Glomerular visceral epithelial cell (primary cell): Measurements from ENCODE around the gene SOX6.

Source experiments
- DNase-seq: peaks from one replicate; pipeline ENCODE4 v3.0.0-alpha.2; 2016; ENCODE audit errors: extremely low spot score

SOX6 gene

DNA sequence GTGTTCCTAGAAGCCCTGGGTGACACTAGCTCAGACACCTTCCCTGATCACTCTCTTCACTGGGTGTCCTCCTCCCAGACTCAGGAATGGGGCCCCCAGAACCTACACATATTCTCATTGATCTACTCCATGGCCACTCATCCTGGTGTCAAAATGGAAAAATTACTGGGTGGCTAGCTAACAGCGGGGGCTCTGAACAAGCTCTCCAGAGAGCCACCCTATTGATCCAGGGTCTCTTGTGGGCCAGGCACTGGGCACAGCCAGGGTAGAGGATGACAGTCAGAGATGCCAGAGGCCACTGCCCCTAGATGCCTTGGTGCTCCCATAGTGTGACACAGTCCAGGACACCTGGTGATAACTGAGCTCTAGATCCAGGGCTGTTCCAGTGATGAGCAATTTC, 393.1 kb downstream of the SOX6 start:
- DNase-seq, result no peak

DNA sequence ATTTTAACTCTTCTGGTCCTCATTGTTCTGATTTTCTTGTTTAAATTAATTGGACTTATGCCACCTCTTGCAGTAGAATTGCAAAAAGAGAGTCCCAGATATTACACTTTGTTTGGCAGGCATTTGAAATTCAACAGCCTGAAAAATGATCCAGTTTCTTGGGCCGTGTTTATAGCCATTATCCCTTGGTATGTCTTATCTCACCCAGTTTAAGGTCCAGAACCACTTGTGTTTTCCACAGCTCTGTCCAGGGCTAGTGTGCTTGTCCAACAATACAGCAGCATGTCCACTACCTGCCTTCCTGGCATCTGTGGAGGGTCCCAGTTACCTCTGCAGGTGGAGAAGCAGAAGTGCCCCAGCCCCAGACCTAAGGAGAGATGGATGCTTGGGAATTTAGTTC, 397.4 kb downstream of the SOX6 start:
- DNase-seq, result no peak

DNA sequence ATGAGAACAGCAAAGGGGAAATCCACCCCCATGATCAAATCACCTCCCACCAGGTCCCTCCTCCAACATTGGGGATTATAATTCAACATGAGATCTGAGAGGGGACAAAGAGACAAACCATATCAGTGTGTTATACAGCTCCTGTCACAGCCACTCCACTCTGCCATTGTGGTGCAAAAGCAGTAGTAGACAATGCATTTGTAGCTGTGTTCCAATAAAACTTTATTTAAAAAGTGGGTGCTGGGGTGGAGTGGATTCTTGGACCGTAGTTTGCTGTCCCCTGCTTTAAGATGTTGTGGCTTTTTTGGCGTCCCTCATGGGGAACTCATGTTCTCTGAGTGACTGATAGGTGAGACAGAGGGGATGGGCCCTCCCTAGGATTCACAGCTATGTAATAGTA, 399.1 kb downstream of the SOX6 start:
- no peak for DNase-seq

DNA sequence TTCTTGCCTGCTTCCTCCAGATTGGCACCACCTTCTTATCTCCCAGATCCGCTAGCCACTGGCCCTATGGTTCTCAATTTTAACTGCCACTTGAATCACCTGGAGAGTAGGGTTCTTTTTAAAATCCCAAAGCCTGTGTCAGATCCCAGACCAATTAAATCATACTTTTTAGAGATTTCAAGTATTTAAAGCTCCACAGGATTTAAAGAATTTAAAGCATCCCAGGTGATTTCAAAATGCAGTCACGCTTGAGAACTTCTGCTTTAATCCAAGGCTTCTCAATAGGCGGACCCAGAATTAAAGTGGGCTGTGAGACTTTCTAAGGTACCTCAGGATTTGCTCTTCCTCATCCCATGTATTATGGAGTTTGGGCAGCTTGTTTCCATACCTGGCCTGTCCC, 400.0 kb downstream of the SOX6 start:
- DNase-seq, result no peak

DNA sequence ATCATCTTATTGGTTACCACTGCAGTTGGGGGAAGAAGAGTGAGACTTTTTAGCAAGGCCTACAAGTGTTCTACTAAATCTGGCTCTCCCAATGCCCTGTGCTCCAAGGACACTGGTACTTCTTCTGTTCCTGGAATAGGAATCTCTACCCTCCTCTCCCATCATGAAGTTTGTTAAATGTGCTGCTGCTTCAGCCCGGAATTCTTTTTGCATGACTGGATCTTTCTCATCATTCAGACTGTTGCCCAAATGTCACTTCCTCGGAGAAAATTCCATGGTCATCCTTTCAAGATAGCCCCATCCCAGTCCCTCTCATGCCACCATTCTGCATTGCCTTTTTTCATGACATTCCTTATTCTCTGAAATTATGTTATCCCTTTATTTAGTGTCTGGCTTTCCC, 400.8 kb downstream of the SOX6 start:
- no peak for DNase-seq

DNA sequence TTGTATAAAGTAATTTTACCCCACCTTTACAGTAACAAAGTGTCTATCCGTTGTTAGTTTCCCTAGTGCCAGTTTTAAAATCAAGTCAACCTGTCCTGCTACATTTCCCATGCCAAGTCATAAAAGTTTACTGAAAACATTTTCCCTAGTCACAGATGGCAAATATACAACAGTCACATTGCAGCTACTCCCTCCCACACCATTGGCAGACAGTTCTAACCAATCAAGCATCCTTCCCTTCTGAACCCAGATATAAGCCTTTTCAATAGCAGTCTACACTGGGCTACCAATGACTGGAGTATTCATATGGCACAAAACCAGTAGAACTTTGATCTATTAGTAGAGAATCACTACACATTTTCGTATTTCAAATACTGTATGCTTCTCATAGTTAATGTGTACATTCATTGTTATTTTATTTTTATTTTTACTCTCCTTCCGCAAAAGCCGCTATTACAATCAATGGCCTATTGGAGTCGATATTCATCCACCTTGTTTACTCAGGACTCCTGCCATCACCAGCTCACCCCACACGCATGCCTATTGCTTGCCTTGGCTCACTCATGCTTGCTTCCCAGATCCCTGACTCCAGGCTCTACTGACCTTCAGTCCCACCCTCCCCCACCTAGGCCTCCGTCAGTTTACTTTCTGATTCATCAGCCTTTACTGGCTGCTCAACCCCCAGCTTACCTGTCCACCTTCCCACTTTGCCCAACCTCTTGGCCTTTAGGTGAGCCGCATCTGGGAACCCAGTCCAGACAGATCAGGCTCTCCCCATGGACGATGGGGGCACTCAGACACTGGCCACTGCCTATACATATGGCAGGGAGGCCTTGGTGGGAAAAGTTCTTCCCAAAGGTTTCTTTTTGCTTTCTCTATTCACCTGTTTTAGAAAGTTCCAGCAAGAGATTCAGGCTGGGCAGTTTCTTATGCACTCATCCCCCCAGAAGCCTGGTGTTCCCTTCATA, 408.4 kb downstream of the SOX6 start:
- no peak for DNase-seq

DNA sequence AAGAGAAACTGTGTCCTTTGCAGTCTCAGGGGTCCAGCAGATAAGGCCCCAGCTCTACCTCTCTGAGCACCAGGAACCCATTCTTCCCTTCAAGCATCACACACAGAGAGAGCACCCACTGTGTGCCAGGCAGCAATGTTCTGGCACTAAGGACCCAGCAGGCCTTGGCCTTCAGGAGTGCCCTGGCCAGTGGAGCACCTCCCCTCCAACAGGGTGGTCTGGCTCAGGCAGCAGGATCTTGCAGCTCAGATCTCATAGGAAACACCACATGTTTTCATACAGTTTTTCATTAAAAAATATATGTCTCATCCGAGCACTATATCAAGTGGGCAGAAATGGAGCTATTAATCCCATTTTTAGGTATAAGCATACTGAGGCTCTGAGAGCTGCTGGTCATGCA, 410.6 kb downstream of the SOX6 start:
- no peak for DNase-seq

DNA sequence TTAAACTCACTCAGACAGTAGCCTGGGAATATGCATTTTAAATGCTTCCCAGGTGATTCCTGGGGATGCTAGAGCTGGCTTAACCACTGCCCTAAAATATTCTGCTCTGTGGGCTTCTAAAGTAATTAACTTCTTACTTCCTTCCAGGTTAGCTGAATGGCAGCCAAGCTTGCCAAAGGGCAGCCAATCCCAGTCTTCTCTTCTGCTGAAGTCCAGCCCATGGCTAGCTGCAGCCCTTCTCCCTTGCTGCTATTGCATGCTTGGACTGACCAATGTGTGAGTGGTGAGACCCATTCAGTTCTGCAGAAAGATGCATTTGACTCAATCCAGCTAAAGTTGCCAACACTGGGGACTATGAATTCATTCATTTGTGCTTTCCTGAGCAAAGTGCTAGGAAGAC, 411.9 kb downstream of the SOX6 start:
- no peak for DNase-seq

DNA sequence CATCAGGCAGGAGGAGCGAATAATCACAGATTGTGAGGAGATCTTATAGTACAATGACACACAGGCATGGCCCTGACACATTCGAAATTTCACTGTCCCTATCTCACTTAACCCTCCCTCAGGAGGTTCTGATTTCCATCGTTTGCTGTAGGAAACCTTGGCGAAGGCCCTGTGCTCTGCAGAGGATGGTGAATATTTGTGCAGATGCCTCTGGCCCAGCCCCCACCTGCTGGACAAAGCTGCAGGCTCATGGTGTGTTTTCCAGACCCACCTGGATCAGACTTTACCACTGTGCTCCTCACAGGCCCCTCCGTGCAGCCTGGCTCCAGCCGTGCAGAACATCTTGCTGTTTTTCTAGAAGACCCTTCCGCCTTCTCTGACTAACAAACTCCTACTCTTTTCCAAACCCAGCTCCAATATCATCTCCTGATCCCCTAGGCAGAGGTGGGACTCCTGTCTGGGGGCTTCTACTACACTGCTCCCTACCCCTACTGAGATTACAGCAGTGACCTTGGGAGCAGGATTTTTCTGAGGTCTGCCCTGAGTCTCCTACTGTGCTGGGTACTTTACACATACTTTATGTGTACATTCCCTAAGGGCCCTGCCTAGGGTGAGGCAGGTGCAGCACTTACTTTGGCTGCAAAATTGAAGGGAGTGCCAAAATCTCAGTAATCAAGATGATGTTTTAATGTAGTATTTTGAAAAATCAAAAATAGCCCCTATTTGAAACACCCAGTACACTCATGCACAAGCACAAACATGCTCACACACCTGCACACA, 412.7 kb downstream of the SOX6 start:
- DNase-seq, result no peak

DNA sequence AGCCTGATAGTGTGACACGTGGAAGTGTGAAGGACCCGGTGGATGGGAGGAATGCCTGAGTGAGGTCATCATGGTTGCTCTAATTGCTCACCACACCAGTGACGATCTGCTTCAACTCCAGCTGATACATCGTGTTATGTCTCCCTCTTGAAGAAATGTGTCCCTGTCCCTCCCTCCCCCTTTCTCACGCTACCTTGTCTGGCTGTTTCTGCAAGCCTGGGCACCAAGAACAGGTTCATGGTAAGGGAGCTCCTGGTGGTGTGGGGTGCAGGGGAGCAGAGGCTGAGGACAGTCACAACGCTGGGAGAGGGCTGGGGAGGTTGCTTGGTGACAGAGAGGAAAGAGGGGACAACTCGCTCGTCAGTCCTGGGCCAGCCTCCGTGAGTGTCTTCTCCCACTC, 413.4 kb downstream of the SOX6 start:
- no peak for DNase-seq

DNA sequence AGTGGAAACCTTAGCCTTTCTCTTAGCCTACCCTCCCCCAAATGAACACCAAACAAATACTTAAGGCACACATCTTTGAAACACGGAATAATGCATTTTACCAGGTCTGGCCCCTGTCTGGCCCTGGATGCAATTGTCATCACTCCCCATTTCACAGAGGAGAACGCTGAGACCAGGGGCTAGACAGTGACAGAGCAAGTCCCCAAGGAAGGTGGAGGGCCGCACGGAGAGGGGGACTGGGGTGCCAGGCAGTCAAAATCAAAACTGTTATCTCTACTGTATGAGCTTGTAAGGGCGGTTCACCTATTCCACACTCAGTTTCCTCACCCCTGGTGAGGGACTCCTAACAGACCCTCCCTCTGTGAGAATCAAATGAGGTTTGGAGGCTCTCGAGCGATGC, 414.2 kb downstream of the SOX6 start:
- no peak for DNase-seq

DNA sequence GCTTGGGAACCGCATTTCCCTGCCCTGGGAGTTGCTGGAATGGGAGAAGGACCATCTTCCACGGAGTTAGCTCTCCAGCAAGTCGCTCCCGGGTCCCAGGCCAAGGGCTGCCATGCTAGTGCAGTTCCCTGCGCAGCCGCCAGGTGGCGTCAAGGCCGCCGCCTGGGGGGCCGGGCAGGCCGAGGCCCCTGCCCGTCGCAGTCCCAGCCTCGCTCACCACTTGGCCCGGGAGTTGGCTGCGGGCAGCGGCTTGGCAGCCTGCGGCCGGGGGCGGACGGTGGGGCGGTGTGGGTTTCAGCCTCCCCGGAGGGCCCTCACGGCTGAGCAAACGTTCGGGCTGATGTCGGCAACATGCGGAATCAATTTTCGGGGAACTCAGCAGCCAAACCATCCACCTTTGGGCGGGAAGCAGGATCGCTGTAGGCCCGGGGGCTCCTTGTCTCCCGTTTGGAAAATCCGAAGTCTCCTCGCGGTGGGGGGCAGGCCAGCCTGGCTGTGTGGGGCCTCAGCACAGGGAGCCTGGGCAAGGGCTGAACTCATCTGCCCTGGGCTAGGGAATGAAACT, 415.1 kb downstream of the SOX6 start:
- no peak for DNase-seq

DNA sequence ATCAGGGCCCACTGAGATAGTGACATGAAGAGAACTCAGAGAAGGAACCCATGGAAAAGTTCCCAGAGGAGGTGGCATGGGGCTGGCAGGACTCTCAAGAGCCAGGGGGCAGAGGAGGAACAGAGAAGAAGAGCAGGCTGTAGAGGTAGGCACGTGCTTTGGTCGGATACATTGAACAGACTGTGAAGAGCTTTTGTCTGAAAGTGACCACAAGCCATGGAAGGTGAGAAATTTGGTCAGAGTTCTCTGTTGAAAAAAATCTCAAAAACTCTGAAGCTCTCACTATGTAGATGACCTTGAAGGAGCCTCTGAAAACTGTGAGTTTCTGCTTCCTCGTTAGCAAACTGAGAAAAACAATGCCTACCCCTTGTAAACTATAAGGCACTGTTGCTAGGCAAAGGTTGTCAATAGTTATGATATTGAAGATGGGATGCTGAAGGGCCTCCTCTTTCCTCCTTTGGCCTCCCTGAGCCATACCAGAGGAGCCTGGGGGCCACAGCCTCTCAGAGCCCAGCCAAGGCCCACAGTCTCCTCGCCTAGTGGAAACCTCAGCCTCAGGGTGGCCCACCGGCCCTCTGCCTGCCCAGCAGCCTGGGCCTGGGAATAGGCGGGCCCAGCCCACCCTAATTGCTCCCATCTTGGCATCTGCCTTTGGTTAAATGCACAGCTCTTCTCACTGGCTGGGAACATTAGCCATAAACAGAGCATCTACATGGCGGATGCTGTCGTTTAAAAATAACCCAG, 415.7 kb downstream of the SOX6 start:
- DNase-seq, result no peak

DNA sequence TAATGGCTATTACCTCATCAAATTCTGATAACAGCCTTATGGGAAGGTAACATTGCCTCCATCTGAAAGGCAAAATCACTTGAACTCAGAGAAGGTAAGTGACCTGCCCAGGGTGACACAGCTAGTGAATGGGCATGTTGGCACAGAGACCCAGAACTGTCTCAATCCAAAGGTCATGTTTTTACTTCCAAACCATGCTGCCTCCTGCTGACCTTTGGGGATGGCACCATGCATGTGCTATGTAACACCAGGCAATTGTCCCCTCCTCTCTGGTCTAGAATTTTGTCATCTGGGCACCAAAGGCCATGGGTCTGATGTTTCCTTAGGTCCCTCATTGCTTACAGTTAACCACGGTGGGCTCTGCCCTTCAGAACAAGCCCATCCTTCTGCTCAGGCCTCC, 417.4 kb downstream of the SOX6 start:
- no peak for DNase-seq

DNA sequence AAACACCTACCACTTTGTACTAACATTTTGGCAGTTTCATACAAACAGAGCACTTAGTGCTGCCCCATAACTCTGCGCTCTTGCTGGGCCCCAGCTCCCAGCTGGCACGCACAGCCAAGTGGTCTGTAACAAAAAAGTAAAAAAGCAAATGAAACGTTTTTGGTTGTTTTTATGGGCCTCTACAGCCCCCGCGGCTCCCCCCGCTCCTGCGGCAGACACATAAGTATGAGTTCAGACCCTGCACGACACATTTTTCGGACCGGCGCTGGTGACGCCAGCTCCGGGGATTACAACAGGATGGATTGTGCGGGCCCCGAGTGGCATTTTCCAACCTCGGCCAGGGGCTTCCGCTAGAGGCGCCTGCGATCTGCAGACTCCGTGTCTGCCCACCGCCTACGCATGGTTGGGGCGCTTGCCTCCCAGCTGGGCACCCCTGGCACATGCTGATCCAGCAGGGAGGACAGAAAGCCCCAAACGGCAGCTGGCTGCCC, 418.2 kb downstream of the SOX6 start:
- DNase-seq, result no peak

DNA sequence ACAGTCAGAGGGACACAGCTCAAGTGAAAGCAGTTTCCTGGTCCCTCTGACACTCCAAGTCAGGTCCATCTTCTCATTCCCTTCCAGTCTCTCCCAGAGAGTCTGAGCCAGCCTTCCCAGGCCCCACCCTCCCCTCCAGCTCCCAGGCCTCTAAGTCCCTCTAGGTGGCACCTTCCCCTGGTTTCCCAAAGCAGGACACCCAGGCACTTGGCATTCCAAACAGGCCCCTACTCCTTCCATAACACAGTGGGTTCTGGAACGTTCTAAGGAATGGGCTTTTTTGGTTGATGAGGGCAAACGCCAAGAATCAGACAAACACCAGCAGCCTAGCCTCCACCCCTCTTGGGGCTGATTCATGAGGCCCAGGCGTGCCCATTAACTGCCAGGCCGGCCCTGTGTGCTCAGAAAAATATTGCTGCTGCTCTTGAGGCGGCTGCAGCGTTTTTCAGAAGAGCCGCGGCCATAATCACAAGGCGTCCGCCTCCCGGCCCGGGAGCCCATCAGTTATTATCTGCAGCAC, 418.7 kb downstream of the SOX6 start:
- no peak for DNase-seq

DNA sequence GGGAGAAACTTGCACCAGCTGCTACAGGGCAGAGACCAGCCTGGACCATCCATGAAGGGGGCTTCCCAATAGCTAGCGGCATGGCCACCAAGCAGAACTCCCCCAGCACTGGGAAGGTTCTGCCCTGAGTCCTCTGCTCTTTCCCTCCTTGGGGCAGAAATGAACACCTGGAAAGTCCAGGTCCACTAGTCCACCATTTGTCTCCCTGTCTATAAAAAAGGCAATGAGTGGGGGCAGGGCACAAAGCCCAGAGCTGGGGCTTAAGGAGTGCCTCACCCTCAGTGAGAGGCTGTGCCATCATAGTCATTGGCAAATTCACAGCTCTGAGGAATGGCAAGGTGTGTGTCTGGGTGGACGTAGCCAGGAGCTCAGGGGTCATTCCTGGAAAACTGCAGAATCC, 420.3 kb downstream of the SOX6 start:
- no peak for DNase-seq

DNA sequence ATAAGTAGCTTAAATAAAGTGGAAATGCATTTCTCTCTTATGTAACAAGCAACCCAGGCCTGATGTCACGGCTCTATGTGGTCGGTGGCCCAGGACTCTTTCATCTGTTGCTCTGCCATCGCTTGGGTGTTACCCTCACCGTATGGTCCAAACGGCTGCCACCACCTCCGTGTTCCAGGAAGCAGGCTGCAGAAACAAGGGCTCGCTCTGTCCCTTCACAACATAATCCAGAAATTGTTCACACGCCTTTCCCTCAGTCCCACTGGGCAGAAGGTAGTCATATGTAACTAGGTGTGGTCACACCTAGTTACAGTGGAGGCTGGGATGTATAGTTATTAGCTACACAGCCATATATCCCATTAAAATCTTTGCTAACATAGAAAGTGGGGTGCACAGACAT, 421.0 kb downstream of the SOX6 start:
- DNase-seq, result no peak

DNA sequence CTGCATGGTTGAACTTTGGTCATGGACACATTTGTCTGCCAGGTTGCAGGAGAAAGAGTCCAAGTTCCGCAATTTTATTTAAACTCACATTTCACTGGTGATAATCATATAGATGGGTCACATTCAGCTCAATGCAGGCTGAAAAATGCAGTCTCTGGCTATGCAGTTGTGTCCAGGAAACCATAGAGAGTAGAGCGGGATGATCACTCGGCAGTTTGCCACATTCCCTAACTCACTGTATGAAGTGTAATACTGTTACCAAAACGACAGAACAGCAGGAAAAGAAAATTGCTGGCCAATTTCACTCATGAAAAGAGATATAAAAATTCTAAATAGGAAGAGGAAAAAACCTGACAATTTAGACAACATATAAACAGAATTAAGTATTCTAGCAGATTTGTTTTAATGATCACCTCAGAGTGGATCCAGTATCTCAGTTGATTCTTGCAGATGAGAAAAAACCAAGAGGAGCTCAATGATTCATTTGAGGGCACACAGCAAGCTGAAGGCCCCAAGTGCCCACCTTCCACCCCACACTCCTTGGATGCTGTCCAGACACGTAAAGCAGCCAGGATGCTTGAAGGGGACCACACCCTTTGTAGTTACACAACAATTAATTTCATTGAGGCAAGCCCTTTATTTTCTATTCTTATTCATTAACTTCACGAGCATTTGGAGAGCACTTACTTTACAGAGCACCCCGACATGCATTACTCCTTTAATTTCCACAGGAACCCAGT, 422.3 kb downstream of the SOX6 start:
- DNase-seq, result no peak

DNA sequence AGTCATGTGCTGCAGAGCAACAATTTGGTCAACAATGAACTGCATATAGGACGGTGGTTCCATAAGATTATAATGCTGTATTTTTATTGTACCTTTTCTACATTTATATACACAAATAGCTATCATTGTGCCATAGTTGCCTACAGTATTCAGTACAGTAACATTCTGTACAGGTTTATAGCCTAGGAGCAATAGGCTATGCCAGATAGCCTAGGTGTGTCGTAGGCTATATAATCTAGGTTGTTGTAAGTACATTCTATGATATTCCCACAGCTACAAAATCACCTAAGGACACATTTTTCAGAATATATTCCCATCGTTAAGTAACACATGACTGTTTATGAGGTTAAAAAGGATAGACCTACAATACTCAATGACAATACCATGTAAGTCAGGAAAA, 423.9 kb downstream of the SOX6 start:
- no peak for DNase-seq

DNA sequence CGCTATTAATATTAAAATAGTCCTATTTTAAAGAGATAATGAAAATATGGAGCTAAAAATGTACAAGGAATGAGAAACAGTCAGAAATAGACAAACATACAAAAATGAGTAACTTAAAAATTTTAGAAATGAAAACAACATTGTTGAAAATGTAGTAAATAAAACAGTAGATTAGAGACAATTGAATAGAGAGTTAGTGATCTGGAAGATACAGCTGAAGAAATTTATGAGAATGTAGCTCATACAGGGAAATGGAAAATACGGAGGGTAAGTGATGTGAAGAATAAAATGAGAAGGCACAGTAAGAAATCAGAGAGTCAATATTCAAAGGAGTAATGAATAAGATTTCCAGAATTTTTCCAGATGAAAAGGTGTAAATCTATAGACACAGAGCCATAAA, 424.8 kb downstream of the SOX6 start:
- no peak for DNase-seq
